VCaP (cell line): ENCODE measurements around the gene CTBP2.

Experiments
- H3K27ac ChIP-seq: fragments of 450-650 bp; 2 replicates; pipeline ENCODE4 v1.5.1; 2017
- CTCF ChIP-seq: fragments of 450-650 bp; conservative IDR thresholded peaks from 2 replicates; pipeline ENCODE4 v1.5.1; 2017; ENCODE audit warnings: mild to moderate bottlenecking, moderate library complexity

CTBP2 gene

DNA sequence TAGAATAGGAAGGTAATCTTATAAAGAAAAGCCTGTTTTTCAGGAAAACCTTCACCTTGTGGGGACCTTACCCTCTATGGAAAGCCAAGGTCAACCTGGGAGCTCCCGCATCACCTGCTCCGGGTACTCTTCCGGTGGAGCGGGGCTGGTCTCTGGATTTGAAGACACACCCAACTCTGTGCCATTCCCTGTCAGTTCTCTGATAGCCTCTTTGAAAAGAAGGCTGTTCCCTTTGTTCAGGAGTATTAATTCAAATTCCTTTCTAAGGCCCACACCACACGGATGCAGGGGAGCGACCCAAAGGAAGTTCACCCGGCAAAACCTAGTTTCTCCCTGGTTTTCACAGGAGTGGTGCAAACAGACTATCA is 10.7 kb downstream of the CTBP2 start:
- peak overlapping the region; percentile 54 for H3K27ac ChIP-seq
- TF ChIP-seq CTCF: no peak

DNA sequence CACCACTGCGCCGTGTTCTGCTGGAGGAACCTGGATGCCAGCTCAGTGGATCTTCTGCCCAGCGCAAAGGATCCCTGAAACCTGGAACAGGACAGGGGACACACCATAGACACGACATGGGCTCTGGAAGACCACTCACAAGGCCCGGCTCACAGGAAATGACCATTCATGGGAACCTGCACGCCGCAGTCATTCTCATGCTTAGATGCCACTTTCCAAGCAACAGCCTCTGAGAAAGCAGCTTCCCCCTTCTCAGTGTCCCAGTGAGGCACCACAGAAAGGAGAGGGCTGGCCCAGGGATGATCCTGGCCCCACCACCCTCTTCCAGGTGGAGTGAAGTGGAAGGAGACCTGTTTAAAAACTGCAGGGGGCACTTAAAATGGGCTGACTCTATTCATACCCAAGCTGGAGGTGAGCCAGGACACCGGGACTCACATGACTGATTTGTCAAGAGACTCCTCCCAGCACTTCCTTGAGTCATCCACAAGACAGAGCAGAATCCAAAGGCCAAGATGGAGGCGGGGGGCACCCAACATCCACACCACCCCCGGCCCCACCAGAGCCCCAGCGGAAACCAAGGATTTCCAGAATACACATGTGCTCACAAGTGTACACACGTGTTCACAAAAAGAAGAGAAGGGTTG is 11.2 kb downstream of the CTBP2 start:
- peak overlapping the region; percentile 54 for H3K27ac ChIP-seq
- no peak for TF ChIP-seq CTCF

DNA sequence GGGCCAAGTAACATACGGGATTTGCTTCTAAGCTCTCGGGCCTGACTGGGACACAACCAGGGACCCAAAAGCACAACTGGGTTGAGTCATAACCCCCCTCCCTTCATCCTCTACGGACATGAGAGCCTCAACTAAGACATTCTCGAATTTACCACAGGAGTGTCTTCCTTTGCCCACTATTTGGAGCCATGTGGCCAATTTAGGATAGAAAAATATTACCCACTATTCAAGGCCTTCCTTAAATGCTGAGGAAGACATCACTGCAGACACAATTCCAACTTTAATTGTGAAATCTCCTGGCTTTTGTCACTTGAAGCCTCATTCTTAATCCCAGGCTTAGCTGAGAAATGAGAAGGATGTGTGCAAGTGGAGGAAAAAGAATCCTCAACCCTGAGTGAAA is 11.8 kb downstream of the CTBP2 start:
- peak overlapping the region; percentile 54 for H3K27ac ChIP-seq
- no peak for TF ChIP-seq CTCF

GRCh38 chr10:125147971-125148439 is 12.4 kb downstream of the CTBP2 start:
- H3K27ac ChIP-seq: peak overlapping the region; percentile 54
- TF ChIP-seq CTCF: no peak

- no peak for TF ChIP-seq CTCF
- peak overlapping the region; percentile 54 for H3K27ac ChIP-seq
Observed at GRCh38 chr10:125146791-125147579, 13.4 kb downstream of the CTBP2 start.

DNA sequence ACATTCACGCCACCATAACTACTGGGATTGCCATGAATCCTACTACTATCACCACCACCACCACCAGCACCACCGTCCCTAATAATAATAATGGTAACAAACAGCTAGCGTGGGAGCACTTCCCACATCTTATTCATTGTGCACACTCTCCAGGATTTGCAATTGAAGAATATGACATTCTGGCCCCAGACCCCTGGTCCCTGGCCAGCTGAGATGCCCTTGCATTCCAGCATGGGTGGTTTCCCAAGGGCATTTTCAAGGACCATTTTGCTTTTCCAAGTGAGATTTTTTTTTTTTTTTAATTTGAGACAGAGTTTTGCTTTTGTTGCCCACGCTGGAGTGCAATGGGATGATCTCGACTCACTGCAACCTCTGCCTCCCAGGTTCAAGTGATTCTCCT is 14.7 kb downstream of the CTBP2 start:
- no peak for TF ChIP-seq CTCF
- H3K27ac ChIP-seq: no peak overlapping the region

- peak; percentile 25; the same call in 1 of the 2 replicates for TF ChIP-seq CTCF
- H3K27ac ChIP-seq: peak overlapping the region; percentile 16; the same call in 1 of the 2 replicates
Observed at GRCh38 chr10:125144693-125145623, 15.4 kb downstream of the CTBP2 start.
